GM11168 (cell line): ENCODE data around the gene EGFR.

Source experiments
- in situ Hi-C: fragments of 300-500 bp; cut with MboI; formaldehyde crosslinking; loops from one replicate; pipeline ENCODE4 v1.12.0; 2022; ENCODE audit warnings: low sequenced_read_pairs; ENCODE audit not compliant: unreplicated experiment

EGFR gene

DNA sequence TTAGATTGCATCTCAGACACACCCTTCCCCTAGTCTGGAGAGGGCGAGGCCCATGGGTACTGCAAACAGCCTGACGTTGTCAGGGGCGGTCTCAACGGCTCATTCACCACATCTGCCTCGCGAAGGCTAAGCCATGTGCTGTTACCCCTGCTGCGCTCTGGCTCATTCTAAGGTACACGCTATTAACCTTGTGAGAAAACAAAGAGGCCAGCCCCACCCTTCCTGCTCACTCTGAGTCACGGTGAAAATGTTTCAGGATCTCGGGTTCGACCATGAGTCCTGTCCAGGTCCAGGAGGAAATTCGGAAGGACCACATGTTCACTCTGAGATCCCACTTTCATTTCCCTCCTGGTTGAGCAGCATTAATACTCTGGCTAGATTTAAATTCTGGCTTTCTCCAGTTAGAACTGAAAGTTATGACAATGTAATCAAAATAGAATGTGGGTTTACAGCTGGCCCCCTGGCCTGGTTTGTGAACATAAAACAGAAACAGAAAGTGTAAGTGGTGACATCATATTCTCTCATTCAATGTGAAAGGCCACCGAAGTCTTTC lies 55.2 kb downstream of the EGFR start:
- in situ Hi-C loops, result no loop called here

DNA sequence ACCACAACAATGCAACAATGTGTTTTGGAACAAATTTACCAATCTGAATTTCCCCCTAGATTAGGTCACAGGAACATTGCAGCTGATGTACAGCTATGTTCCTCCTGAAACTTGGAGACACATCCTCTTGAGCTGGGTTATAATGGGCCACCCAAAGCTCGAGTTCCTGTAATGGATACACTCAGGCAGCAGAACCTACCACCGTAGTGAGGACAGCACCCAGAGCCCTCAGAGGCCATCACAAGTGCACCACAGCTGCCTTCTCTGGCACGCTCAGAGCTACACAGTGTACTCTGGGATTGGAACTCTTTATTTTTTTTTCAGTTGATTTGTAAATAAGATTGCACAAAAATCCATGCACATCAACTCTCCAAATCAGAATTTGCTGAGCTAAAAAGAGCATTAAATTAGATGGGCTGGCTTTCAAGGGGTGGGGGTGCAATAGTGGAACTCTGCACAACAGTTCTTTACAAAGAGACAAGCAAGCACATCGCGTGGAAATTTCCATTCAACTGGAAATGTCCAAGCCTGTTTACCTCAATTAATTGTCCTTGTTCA lies 56.7 kb downstream of the EGFR start:
- in situ Hi-C loops, result no loop called here

DNA sequence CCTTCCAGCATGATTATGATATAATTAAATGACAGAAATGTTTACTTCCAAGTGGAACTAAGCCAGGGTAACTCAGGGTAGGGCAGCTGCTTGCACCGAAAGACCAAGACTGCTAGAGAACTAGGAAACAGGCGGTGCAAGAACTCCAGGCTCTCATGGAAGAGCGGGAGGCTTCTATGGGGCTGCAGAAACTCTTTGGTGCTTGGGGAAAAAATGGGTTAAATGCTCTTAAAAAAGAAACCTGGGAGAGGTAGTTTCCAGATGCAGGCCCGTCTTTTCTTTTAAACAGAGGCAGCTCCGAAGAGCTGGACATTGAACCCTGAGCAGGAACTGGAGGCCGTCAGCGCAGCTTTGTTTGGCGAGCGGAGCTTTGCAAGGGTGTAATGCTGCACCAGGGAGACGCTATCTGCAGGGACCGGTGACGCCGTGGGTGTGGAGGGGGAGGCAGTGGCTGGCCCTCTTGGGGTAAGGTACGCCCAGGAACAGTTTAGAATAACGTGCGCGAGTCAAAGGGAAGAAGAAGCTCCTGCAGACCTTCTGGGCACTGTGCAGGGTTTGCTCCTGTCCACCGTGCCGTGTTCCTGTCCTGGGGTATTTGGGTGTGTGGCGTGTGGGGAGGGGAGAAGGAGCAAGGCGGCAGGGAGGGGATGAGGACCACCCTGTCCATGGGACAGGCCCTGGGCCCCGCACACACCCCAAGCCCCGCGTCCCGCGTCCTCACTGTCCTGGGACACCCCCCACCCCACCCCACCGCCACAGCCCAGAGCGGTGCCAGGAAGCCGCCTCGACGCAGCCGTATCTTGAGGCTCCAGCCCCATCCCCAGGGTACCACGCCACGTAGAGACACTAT lies 59.0 kb downstream of the EGFR start:
- in situ Hi-C loops, result no loop called here

GRCh38 chr7:55078465-55079372 lies 59.9 kb downstream of the EGFR start:
- in situ Hi-C loops, result no loop called here

- in situ Hi-C loops, result no loop called here
Observed at GRCh38 chr7:55080000-55080623, 61.3 kb downstream of the EGFR start.

DNA sequence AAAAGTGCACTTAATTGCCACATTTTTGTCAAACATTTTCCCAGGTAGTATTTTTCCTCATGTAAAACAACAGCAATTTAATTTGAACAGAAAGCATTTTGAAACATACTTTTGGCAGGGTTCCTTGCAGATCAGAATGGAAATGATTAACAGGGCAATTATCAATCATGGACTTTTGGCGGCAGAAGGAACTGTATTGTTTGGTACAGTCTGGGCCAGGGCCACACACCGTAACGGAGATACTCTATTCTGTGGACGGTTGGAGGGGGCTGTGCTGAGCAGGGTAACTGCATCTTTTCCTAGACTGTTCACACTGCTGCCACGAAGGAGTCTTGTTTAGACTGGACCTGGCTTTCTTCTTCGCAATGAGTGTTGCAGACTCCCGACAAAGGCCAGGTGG lies 62.3 kb downstream of the EGFR start:
- in situ Hi-C loops, result no loop called here

DNA sequence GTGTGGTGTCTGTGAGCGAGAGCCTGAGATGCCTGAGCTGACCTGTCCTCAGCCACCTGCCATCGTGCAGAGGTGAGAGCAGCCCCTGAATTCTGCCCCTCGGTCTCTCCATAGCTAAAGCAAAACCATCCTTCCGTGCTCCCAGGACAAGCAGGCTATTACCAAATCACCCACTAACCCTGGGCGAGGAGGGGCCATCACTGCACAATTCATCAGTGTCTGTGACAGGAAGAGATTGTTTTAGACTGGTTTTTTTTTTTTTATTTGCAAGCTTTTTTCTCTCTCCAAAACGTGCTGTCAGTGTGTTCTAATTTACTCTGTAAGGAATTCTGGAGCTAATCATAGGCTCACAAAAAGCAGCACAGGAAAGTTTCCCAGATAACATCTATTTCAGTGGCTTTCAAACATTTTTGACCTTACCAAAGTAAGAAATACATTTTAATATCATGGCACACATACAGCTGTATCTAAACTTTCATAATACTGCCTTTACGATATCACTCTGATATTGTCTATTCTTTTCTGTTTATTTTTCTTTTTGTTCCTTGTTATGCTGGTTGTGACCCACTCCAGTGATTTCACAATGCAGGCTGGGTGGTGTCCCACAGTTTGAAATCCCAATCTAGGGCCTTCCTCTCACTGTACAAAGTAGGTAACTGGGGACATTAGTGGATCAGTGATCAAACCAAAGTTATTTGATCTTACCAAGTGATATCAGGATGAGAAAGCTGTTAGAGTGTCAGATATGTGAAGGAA lies 62.8 kb downstream of the EGFR start:
- in situ Hi-C loops, result no loop called here

DNA sequence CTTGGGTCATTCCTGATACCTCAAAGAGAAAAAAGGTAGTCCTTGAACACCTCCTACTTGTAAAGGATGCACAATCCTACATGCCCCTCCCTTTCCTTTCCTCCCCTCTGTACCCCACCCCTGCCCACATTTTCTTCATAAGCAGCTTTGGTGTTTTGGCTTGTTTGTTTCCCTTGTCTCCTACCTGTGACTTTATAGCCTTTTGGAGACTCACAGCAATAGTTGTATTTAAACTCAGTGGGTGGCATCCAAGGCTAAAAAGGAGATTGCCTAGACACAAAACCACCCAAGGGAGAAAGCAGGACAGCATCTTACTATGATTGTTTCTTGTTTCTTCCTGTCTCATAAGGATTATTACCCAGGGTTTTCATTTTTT lies 63.4 kb downstream of the EGFR start:
- in situ Hi-C loops, result no loop called here

- in situ Hi-C loops, result no loop called here
Observed at GRCh38 chr7:55083206-55083605, 64.4 kb downstream of the EGFR start.

DNA sequence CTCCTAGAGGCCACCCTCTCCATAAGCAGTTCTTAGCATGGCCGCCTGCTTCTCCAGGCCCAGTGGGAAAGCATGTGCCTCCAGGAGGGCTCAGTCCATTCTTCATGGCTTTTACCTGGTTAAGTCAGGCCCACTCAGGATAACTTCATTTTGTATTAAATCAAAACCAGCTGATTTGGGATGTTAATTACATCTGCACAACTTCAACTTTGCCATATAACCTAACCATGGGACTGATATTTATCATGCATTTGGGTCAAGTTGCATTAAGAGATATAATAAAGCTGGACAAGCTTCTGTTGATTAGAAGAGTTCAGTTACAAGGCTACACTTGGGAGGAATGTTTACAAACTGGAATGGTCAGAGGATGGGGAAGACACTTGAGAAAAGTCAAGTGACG lies 65.5 kb downstream of the EGFR start:
- in situ Hi-C loops, result no loop called here

DNA sequence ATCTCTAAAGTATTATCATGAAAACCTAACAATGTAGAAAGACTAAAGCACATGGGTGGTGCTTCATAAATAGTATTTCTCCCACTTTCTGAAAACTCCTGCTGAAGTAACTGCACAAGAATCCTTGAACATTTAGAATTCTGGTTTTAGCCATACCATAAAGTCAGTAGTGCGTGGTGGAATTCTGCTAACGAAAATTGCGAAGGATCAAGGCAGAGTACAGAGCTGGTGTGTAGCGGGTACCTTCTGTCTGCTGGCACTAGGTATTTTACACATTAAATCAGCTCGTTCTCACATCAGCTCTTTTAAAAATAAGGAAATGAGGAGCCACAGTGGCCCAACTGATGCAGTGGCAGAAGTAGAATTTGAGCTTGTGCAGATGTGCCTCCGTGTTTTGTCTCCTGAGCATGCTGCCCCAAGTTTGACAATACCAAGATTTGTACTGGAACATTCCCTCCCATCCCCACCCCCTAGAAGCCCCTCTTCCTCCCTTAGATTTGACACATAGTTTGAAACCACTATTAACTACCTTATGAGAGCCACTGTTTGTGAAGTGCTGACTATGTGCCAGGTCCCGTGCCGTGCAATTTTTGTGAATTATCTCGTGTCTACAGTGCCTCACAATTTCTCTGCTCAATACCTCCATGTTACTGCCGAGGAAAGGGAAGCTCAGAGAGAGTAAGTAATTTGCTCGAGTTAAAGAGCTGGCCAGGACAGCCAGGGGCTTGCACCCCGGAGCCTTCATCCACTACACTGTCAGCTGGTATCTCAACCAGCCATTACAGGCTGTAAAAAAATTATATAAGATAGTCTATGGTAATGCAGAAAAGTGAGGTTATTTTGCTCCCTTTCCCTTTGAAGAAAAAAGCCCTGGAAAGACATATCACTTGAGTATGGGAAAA lies 66.9 kb downstream of the EGFR start:
- in situ Hi-C loops, result no loop called here

DNA sequence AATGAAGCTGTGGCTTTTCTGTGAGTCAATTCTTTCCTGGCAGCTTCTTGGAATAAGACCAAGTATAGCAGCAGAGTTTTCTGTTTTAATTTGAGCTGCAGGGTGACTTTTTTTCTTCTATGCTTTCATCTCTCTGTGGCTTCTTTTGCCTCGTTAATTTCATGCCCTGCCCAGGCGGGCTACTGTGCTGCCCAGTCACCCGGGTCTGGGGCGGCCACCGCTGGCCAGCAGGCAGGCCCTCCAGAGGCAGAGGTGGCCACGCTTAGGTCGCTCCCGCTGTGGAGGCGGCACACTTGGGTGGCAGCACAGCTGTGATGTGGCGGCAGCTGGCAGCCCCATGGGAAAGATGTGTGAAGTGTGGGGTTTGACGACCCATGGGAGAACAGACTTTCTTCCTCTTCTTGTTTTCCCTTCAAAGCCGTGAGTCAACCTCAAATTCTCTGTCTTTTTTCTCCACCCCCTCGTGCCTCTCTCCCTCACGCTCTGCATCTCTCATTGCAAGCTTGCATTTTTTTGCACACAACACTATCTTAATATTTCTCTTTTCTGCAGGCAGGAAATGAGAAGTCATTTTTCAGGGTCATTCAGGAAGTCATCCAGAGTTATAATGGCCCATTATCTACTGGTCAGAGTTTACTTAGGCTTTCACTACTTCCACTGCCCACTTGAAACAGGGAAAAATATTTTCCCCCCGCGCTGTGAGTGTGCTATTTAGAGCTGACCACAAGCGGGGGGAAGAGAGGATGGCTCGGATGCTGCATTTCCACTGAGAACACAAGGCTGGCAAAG lies 67.8 kb downstream of the EGFR start:
- in situ Hi-C loops, result no loop called here

DNA sequence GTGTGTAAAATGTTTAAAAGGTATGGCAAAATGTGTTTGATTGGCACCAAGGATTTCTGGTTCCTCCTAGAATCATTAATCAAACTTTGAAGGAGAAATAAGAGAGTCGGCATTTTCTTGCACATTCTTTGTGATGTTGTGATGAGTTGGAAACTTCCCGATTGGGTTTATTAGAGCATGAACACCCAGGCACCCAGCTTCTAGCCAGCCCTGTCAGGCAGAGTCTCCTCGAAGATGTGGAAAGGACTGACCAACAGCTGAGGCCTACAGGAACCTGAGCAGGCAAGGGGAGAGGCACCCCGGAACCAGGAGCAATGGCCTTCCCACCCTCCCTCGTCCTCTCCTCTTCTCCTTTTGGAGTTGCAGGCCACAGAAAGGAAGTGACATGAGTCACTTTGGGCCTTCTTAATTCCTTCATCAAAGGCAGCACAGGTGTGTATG lies 68.7 kb downstream of the EGFR start:
- in situ Hi-C loops, result no loop called here

GRCh38 chr7:55088107-55088506 lies 69.3 kb downstream of the EGFR start:
- in situ Hi-C loops, result no loop called here

DNA sequence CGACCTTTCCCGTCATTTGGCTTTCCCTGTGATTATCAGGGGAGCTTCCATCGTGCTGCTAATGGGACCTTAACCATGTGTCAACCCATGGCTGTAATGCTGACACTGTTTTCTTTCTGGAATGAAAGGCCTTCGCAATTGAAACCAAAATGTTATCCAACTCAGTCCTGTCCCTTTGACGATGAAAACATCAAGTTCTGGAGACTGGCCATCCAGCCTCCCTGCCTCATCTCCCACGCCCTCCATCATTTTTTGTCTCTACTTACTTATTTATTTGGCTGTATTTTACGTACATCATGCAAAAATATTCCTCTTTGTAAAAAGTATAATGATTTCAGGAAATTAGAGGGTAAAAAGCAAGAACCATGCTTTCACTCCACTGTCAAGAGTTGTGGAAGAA lies 69.8 kb downstream of the EGFR start:
- in situ Hi-C loops, result no loop called here

DNA sequence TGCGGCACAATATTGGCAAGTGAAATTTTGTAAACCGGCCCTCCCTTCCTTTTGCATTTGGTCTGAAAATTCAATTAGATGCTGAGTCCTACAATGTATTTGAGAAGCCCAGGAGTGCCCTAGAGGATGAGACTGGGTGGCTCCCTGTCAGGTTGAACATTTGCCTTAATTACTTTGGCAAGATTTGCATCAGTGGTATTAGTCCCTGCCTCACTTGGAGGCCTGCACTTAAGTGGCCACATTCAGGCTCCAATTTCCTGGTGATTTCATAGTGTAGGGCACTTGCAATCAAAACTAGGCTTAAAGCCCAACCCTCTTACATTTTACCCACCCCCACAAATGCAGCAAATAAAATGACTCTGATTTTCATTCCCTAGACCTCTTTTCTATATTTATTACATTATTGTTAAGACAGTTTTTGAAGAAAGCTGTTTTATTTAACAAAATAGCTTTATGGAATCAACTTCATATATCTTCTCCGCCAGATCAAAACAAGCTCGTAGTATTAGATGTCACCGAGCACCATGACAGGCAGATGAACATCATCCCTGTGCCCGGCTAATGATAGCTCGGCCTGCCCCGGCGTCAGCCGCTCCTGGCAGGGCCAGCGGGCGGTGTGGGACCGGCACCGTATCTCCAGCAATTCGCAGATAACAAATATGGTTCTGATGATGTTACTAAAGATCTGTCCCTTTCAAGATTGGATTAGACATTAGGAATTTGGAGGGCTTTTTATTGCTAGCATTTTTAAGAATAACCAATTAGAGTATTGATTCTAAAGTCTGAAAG lies 73.6 kb downstream of the EGFR start:
- in situ Hi-C loops, result no loop called here

DNA sequence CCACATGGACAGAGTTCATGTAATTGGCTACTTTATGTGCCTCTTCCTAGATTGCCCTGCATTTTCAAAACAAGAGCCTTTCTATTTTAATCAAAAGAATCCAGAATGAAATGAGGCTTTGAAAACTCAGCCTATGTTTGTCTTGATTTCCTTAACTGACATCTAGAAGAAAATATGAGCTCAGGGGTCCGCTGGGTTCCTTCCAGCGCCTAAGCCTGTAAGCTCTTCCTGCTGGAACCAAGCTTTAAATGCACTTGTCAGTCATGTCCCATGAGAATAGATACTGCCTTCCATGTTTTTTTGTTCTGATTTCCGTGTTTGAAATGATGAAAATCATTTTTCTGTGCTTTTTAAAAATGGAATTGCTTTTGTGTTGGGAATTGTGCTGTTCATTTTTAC lies 74.2 kb downstream of the EGFR start:
- in situ Hi-C loops, result no loop called here
